A673 (cell line): ENCODE data around the gene SLC7A6.

Source experiments
- CTCF ChIP-seq: fragments of 300-800, 200-600 bp; sonication (generic); conservative IDR thresholded peaks from 2 replicates; pipeline ENCODE4 v1.5.1; 2017; ENCODE audit warnings: low read depth, mild to moderate bottlenecking, antibody characterized with exemption, low read length, moderate library complexity, mixed read lengths
- EZH2 ChIP-seq: fragments of 200-600 bp; sonication (generic); IDR thresholded peaks from 2 replicates; pipeline ENCODE4 v1.6.1; 2017; ENCODE audit warnings: borderline replicate concordance, low read depth, mild to moderate bottlenecking, mixed read lengths, antibody characterized with exemption, low read length; ENCODE audit not compliant: poor library complexity, severe bottlenecking

GRCh38 chr16:68231384-68232136 is 32.8 kb upstream of the SLC7A6 start:
- TF ChIP-seq CTCF (no peak), EZH2 (no peak)
